Measurements from ENCODE around the gene GTF2F2.

GTF2F2 gene

GRCh38 chr13:45316338-45316737, 196.0 kb downstream of the GTF2F2 start:
- no peaks in the 10 kb centered on the region for H3K79me2 ChIP-seq (ENCODE audit: insufficient read depth, low read length)
- H3K27ac ChIP-seq (ENCODE audit: low read depth, low read length, poor library complexity, severe bottlenecking) = no peak overlapping the region
- no peaks in the 10 kb centered on the region for H3K9me2 ChIP-seq (ENCODE audit: low read depth, low read length)
- H3K9me3 ChIP-seq (ENCODE audit: low read length) = no peaks in the 10 kb centered on the region
- peaks cover 5% of the 10 kb centered on the region for H3K4me1 ChIP-seq (ENCODE audit: insufficient read depth, low read length, severe bottlenecking)
- no peak overlapping the region for H2AFZ ChIP-seq (ENCODE audit: low read length)
- H3K27me3 ChIP-seq (ENCODE audit: insufficient read depth, low read length) = no peaks in the 10 kb centered on the region
- H3F3A ChIP-seq (ENCODE audit: insufficient read depth, low read length) = no peaks in the 10 kb centered on the region
- H3K4me3 ChIP-seq (ENCODE audit: low read depth, low read length, poor library complexity, severe bottlenecking) = no peak overlapping the region
- no peaks in the 10 kb centered on the region for H3K36me3 ChIP-seq (ENCODE audit: insufficient read depth, low read length)
- no peak overlapping the region for H3K9ac ChIP-seq (ENCODE audit: low read length)
- TF ChIP-seq CTCF (IDR thresholded peaks at IDR 0.05; ENCODE audit: low read length) (no peak), EZH2 (IDR thresholded peaks at IDR 0.05; ENCODE audit: borderline replicate concordance, low read length) (no peak)
- no peak overlapping the region for H3K4me2 ChIP-seq (ENCODE audit: low read length)
- H4K20me1 ChIP-seq (ENCODE audit: insufficient read depth, low read length) = no peaks in the 10 kb centered on the region

- Histone ChIP-seq H3K4me1 (ENCODE audit: insufficient read depth, low read length, severe bottlenecking) (no peaks in the 10 kb centered on the region), H3K4me2 (ENCODE audit: low read length) (no peak overlapping the region), H3K36me3 (ENCODE audit: insufficient read depth, low read length) (no peaks in the 10 kb centered on the region), H2AFZ (ENCODE audit: low read length) (no peak overlapping the region), H3F3A (ENCODE audit: insufficient read depth, low read length) (no peaks in the 10 kb centered on the region), H3K27me3 (ENCODE audit: insufficient read depth, low read length) (no peaks in the 10 kb centered on the region), H3K9me3 (ENCODE audit: low read length) (no peaks in the 10 kb centered on the region), H4K20me1 (ENCODE audit: insufficient read depth, low read length) (no peaks in the 10 kb centered on the region), H3K79me2 (ENCODE audit: insufficient read depth, low read length) (no peaks in the 10 kb centered on the region), H3K4me3 (ENCODE audit: low read depth, low read length, poor library complexity, severe bottlenecking) (no peak overlapping the region), H3K27ac (ENCODE audit: low read depth, low read length, poor library complexity, severe bottlenecking) (no peak overlapping the region), H3K9ac (ENCODE audit: low read length) (no peak overlapping the region), H3K9me2 (ENCODE audit: low read depth, low read length) (no peaks in the 10 kb centered on the region)
- TF ChIP-seq CTCF (IDR thresholded peaks at IDR 0.05; ENCODE audit: low read length) (no peak), EZH2 (IDR thresholded peaks at IDR 0.05; ENCODE audit: borderline replicate concordance, low read length) (no peak)
Observed at GRCh38 chr13:45316996-45317395, 196.7 kb downstream of the GTF2F2 start.

- no peak for TF ChIP-seq CTCF (IDR thresholded peaks at IDR 0.05; ENCODE audit: low read length)
- no peak for TF ChIP-seq EZH2 (IDR thresholded peaks at IDR 0.05; ENCODE audit: borderline replicate concordance, low read length)
- no peaks in the 10 kb centered on the region for H3K36me3 ChIP-seq (ENCODE audit: insufficient read depth, low read length)
- H3K9ac ChIP-seq (ENCODE audit: low read length) = no peak overlapping the region
- no peaks in the 10 kb centered on the region for H4K20me1 ChIP-seq (ENCODE audit: insufficient read depth, low read length)
- H3K27ac ChIP-seq (ENCODE audit: low read depth, low read length, poor library complexity, severe bottlenecking) = no peak overlapping the region
- no peaks in the 10 kb centered on the region for H3K9me3 ChIP-seq (ENCODE audit: low read length)
- H3K4me1 ChIP-seq (ENCODE audit: insufficient read depth, low read length, severe bottlenecking) = no peaks in the 10 kb centered on the region
- H3K9me2 ChIP-seq (ENCODE audit: low read depth, low read length) = no peaks in the 10 kb centered on the region
- H3K4me2 ChIP-seq (ENCODE audit: low read length) = no peak overlapping the region
- no peaks in the 10 kb centered on the region for H3F3A ChIP-seq (ENCODE audit: insufficient read depth, low read length)
- no peak overlapping the region for H3K4me3 ChIP-seq (ENCODE audit: low read depth, low read length, poor library complexity, severe bottlenecking)
- no peak overlapping the region for H2AFZ ChIP-seq (ENCODE audit: low read length)
- H3K27me3 ChIP-seq (ENCODE audit: insufficient read depth, low read length) = no peaks in the 10 kb centered on the region
- no peaks in the 10 kb centered on the region for H3K79me2 ChIP-seq (ENCODE audit: insufficient read depth, low read length)
Observed at GRCh38 chr13:45320876-45321629, 200.7 kb downstream of the GTF2F2 start.

All from OCI-LY1 (cell line).